ENCODE data around the gene KIF3C.
"Not testable (repeated sequence)": the region's sequence is repeated elsewhere in the genome, so short reads cannot be mapped to it uniquely, and the experiment has no call there.

Gene KIF3C

GRCh38 chr2:25981596-25982272 lies 563 bp downstream of the KIF3C start:
- ATAC-seq (peak; percentile 54), DNase-seq (no peak)
- Mint-ChIP-seq H3K9me3 (no peaks in the 10 kb centered on the region), H3K27ac (peak overlapping the region in 1 of 2 donors; percentile 71), H3K4me1 (peaks cover 43% of the 10 kb centered on the region), H3K4me3 (peak overlapping the region; percentile 93 to 95), H3K27me3 (no peaks in the 10 kb centered on the region)

GRCh38 chr2:25980951-25981350 lies 1.3 kb downstream of the KIF3C start:
- no peak for DNase-seq
- ATAC-seq: no peak
- H3K27me3 Mint-ChIP-seq: no peaks in the 10 kb centered on the region
- no peak overlapping the region for H3K27ac Mint-ChIP-seq
- peak overlapping the region; percentile 20 to 95 for H3K4me3 Mint-ChIP-seq
- peaks cover 43% of the 10 kb centered on the region for H3K4me1 Mint-ChIP-seq
- H3K9me3 Mint-ChIP-seq: no peaks in the 10 kb centered on the region

- DNase-seq: no peak
- no peaks in the 10 kb centered on the region for H3K9me3 Mint-ChIP-seq
- H3K27ac Mint-ChIP-seq: no peak overlapping the region
- peaks cover 43% of the 10 kb centered on the region for H3K4me1 Mint-ChIP-seq
- no peak for ATAC-seq
- H3K4me3 Mint-ChIP-seq: no peak overlapping the region
- H3K27me3 Mint-ChIP-seq: no peaks in the 10 kb centered on the region
These were observed 2.0 kb downstream of the KIF3C start for GRCh38 chr2:25980076-25980887.

GRCh38 chr2:25979001-25979400 lies 3.3 kb downstream of the KIF3C start:
- Mint-ChIP-seq H3K4me1 (peaks cover 43% of the 10 kb centered on the region), H3K27ac (no peak overlapping the region), H3K27me3 (no peaks in the 10 kb centered on the region), H3K9me3 (no peaks in the 10 kb centered on the region), H3K4me3 (no peak overlapping the region)
- ATAC-seq: no peak
- DNase-seq: no peak

- Mint-ChIP-seq H3K4me1 (peaks cover 38% of the 10 kb centered on the region), H3K27me3 (no peaks in the 10 kb centered on the region), H3K9me3 (no peaks in the 10 kb centered on the region), H3K4me3 (no peak overlapping the region), H3K27ac (peak overlapping the region in 1 of 2 donors; percentile 19)
- DNase-seq: no peak
- ATAC-seq: no peak
These were observed 4.5 kb downstream of the KIF3C start for GRCh38 chr2:25977768-25978167.

- DNase-seq (no peak), ATAC-seq (no peak)
- Mint-ChIP-seq H3K4me3 (no peak overlapping the region), H3K9me3 (no peaks in the 10 kb centered on the region), H3K4me1 (peaks cover 37% of the 10 kb centered on the region), H3K27ac (peak overlapping the region; percentile 19 to 54), H3K27me3 (no peaks in the 10 kb centered on the region)
These were observed 5.1 kb downstream of the KIF3C start for GRCh38 chr2:25976983-25977741.

GRCh38 chr2:25972049-25972823 lies 10.1 kb downstream of the KIF3C start:
- Mint-ChIP-seq H3K4me1 (peaks cover 12% of the 10 kb centered on the region), H3K27me3 (no peaks in the 10 kb centered on the region), H3K4me3 (no peak overlapping the region), H3K9me3 (no peaks in the 10 kb centered on the region), H3K27ac (no peak overlapping the region)
- no peak for ATAC-seq
- DNase-seq: no peak

GRCh38 chr2:25971596-25971995 lies 10.7 kb downstream of the KIF3C start:
- Mint-ChIP-seq H3K4me3 (no peak overlapping the region), H3K27ac (no peak overlapping the region), H3K27me3 (no peaks in the 10 kb centered on the region), H3K4me1 (peaks cover 7% of the 10 kb centered on the region), H3K9me3 (no peaks in the 10 kb centered on the region)
- no peak for DNase-seq
- ATAC-seq: no peak

- H3K4me3 Mint-ChIP-seq: no peak overlapping the region
- no peaks in the 10 kb centered on the region for H3K9me3 Mint-ChIP-seq
- ATAC-seq (no peak), DNase-seq (no peak)
- no peak overlapping the region for H3K27ac Mint-ChIP-seq
- H3K4me1 Mint-ChIP-seq: peaks cover 7% of the 10 kb centered on the region
- no peaks in the 10 kb centered on the region for H3K27me3 Mint-ChIP-seq
These were observed 15.6 kb downstream of the KIF3C start for GRCh38 chr2:25966531-25967270.

- H3K9me3 Mint-ChIP-seq: no peaks in the 10 kb centered on the region
- no peaks in the 10 kb centered on the region for H3K27me3 Mint-ChIP-seq
- no peak for ATAC-seq
- DNase-seq: no peak
- peaks cover 15% of the 10 kb centered on the region for H3K4me1 Mint-ChIP-seq
- H3K4me3 Mint-ChIP-seq: no peak overlapping the region
- H3K27ac Mint-ChIP-seq: no peak overlapping the region
These were observed 17.4 kb downstream of the KIF3C start for GRCh38 chr2:25964891-25965290.

- Mint-ChIP-seq H3K27me3 (no peaks in the 10 kb centered on the region), H3K4me3 (no peak overlapping the region), H3K4me1 (peaks cover 8% of the 10 kb centered on the region), H3K9me3 (no peaks in the 10 kb centered on the region), H3K27ac (peak overlapping the region in 1 of 2 donors; percentile 69)
- ATAC-seq (no peak), DNase-seq (no peak)
These were observed 21.4 kb downstream of the KIF3C start for GRCh38 chr2:25960920-25961319.

GRCh38 chr2:25960396-25960795 lies 21.9 kb downstream of the KIF3C start:
- H3K27ac Mint-ChIP-seq: no peak overlapping the region
- no peak overlapping the region for H3K4me3 Mint-ChIP-seq
- H3K27me3 Mint-ChIP-seq: no peaks in the 10 kb centered on the region
- no peaks in the 10 kb centered on the region for H3K9me3 Mint-ChIP-seq
- no peak for DNase-seq
- H3K4me1 Mint-ChIP-seq: peaks cover 8% of the 10 kb centered on the region
- ATAC-seq: no peak

GRCh38 chr2:25958611-25959010 lies 23.7 kb downstream of the KIF3C start:
- DNase-seq, H3K27ac Mint-ChIP-seq, H3K4me1 Mint-ChIP-seq, H3K27me3 Mint-ChIP-seq, ATAC-seq, H3K4me3 Mint-ChIP-seq, H3K9me3 Mint-ChIP-seq: not testable (repeated sequence)

- no peaks in the 10 kb centered on the region for H3K9me3 Mint-ChIP-seq
- no peaks in the 10 kb centered on the region for H3K27me3 Mint-ChIP-seq
- no peak for ATAC-seq
These were observed 24.6 kb downstream of the KIF3C start for GRCh38 chr2:25957743-25958142.

More at GRCh38 chr2:25957743-25958142, 24.6 kb downstream of the KIF3C start:
- Mint-ChIP-seq H3K27ac (peak overlapping the region in 1 of 2 donors; percentile 45), H3K4me1 (peaks cover 8% of the 10 kb centered on the region), H3K4me3 (no peak overlapping the region)
- DNase-seq: no peak
